ENCODE results near the gene TRABD.

Gene TRABD

DNA sequence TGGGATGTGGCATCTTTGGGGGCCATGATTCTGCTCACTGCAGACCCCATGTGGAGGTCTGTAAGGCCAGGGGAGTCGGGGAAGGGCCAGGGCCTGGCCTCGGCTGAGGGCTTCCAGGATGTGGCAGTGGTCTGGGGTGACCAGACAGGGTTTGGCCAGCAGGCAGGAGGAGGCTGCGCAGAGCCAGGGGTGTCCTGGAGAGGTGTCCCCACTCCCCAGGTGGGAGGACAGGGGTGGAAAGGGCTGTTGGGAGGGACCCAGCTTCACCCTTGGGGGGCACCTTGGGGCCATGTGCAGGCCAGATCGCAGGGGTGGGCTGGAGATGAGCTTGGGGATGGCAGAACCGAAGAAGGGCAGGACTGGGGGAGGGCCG is 11.7 kb upstream of the TRABD start:
- no peak for DNase-seq (ENCODE audit: low spot score)

DNA sequence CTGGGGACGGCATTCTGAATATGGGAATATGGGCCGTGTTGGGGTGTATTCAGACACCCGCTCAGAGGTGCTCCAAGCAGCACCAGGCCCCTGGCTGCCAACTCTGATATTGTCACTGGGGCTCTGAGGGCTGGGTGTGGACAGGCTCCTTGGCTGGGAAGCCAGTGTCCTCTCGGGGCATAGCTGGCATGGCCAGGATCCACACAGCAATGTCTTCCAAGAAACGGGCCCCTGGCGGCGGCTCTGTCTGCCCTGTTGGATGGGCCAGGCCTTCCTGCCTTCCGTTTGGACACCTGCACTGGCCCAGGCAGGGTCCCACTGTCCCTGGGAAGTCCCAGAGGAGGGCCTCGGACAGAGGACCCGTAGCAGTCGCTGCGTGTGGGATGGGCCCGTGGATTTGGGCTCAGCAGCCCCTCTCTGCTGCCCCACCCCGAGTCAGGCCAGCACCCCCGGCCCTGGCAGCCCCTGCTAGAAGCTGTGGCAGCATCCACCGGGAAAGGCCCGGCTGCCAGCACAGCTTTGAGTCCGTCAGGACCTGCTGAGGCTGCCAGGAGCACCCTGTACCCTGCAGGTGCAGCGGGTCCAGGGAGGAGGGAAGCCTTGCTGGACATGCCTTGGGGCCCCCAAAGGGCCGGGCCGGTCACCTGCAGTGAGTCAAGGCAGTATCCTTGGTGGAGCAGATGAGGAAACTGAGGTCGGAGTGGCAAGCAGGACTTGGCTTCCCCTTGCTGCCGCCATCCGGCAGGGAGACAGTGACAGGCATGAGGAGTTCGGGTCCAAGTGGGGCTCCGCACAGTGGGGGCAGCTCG is 11.1 kb upstream of the TRABD start:
- no peak for DNase-seq (ENCODE audit: low spot score)

DNA sequence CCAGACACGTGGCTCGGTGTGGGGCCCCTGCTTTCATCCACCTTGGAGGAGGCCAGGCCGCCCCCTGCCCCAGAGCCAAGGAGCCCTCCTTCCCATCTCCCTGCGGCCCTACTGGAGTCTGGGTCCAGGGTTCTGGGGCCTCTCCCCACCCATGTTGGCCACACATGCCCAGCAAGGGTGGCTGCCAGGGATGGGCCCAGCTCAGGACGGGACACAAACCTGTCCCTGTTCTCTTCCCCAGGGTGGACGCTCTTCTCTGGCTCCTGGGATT is 10.6 kb upstream of the TRABD start:
- no peak for DNase-seq (ENCODE audit: low spot score)

DNA sequence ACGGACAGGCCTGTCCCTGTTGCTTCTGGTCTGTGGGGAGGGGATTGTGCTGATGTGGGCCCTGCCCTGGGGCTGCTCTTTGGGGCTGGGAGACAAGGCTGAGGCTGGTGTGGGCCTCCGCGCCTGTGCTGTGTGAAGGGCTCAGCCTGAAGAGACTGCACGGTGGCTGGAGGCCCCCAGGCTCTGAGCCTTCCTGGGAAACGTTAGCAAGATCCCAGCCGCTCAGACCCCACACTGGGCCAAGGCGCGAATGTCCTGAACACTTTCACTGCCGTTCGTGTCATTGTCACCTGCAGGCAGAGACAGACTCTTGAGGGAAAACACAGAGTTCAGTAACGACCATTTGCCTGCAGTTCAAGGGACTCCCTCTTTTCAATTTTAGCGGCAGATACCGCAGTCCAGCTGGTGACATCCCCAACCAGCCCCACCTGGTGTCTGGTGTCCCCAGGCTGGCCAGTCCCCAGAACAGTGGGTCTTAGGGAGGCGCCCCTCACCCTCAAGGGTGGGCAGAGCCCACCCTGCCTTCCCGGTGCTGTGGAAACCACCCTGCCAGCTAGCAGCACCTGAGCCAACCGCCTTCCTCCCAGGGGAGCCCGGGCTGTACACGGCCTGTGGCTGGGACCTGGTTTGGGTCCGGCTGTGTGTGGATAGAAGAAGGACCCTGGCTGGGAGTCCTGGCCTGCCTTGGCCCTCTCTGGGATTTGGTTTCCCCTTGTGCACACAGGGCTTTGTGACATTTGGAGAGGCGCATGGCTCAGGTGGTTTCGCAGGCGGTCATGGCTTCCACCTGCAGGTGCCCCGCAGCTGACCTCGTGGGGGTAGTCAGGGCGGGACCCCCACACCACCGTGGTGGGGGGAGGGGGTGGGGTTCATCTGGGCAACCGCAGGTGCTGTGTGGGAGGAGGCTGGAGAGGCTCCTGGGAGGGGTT is 9.5 kb upstream of the TRABD start:
- no peak for DNase-seq (ENCODE audit: low spot score)

DNA sequence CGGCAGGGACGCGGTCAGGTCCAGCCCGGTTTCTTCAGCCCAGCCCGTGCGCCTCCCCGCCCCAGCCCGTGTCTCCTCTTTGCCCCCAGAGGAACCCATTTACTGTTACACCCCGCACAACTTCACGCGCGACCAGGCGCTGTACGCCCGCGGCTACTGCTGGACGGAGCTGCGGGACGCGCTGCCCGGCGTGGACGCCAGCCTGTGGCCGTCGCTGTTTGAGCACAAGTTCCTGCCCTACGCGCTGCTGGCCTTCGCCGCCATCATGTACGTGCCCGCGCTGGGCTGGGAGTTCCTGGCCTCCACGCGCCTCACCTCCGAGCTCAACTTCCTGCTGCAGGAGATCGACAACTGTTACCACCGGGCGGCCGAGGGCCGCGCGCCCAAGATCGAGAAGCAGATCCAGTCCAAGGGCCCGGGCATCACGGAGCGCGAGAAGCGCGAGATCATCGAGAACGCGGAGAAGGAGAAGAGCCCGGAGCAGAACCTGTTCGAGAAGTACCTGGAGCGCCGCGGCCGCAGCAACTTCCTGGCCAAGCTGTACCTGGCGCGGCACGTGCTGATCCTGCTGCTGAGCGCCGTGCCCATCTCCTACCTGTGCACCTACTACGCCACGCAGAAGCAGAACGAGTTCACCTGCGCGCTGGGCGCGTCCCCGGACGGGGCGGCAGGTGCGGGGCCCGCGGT is 8.7 kb upstream of the TRABD start:
- DNase-seq (ENCODE audit: low spot score): no peak

DNA sequence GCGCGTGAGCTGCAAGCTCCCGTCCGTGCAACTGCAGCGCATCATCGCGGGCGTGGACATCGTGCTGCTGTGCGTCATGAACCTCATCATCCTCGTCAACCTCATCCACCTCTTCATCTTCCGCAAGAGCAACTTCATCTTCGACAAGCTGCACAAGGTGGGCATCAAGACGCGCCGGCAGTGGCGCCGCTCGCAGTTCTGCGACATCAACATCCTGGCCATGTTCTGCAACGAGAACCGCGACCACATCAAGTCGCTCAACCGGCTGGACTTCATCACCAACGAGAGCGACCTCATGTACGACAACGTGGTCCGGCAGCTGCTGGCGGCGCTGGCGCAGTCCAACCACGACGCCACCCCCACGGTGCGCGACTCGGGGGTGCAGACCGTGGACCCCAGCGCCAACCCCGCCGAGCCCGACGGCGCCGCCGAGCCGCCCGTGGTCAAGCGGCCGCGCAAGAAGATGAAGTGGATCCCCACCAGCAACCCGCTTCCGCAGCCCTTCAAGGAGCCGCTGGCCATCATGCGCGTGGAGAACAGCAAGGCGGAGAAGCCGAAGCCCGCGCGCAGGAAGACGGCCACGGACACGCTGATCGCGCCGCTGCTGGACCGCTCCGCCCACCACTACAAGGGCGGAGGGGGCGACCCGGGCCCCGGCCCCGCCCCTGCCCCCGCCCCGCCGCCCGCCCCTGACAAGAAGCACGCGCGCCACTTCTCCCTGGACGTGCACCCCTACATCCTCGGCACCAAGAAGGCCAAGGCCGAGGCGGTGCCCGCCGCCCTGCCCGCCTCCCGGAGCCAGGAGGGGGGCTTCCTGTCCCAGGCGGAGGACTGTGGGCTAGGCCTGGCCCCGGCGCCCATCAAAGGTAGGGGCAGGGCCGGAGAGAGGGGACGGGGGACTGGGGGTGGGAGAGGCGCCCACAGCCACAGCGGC is 7.9 kb upstream of the TRABD start:
- no peak for DNase-seq (ENCODE audit: low spot score)

DNA sequence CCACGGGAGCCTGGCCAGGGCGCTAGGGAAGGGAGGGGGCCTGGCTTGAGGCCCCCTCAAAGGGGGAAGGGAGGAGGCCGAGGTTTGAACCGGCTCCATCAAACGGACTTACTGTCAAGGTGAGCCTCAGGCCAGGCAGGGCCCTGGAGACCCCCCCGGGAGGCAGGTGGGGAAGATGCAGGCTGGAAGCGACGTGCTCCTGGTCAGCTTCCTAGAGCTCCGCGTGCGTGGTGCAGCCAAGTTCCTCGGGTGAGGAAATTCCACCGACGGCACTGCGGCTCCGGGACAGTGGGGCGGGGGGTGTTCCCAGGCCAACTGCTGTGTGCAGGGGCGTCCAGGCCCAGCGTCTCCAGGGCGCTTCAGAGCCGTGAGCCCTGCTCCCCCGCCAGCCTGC is 7.2 kb upstream of the TRABD start:
- no peak for DNase-seq (ENCODE audit: low spot score)

DNA sequence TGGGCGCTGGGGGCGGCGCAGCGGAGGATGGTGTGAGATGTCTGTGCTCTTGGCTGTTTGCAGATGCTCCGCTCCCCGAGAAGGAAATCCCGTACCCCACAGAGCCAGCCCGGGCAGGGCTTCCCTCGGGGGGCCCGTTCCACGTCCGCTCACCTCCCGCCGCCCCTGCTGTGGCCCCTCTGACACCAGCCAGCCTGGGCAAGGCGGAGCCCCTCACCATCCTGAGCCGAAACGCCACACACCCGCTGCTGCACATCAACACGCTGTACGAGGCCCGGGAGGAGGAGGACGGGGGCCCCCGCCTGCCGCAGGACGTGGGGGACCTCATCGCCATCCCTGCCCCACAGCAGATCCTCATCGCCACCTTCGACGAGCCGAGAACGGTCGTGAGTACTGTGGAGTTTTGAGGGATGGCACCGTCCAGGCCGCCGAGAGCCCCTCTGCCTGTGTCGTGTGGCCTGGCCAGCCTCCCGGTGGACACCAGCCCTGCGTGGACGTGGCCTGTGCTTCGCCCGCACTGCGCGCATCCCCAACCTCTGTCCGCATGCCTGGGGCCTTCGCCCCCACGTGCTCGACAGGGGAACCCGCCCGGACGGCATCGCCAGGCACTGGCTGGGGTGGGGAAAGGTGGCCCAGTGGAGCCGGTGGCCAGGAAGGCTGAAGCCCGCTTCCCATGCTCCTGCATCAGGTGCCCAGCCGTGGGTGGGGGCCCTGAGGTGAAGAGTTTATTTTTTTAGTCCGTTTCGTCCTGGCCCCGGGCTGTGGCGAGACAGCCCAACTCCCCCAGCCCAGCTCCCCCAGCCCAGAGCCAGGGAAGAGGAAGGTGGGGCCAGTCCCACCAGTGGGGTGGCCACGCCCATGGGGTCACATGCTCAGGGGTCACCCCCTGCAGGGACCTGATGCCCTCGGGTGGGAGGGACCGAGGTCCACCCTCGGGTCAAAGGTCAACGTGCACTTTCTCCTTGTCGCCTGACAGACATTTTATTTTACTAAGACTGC is 6.5 kb upstream of the TRABD start:
- DNase-seq (ENCODE audit: low spot score): no peak

DNA sequence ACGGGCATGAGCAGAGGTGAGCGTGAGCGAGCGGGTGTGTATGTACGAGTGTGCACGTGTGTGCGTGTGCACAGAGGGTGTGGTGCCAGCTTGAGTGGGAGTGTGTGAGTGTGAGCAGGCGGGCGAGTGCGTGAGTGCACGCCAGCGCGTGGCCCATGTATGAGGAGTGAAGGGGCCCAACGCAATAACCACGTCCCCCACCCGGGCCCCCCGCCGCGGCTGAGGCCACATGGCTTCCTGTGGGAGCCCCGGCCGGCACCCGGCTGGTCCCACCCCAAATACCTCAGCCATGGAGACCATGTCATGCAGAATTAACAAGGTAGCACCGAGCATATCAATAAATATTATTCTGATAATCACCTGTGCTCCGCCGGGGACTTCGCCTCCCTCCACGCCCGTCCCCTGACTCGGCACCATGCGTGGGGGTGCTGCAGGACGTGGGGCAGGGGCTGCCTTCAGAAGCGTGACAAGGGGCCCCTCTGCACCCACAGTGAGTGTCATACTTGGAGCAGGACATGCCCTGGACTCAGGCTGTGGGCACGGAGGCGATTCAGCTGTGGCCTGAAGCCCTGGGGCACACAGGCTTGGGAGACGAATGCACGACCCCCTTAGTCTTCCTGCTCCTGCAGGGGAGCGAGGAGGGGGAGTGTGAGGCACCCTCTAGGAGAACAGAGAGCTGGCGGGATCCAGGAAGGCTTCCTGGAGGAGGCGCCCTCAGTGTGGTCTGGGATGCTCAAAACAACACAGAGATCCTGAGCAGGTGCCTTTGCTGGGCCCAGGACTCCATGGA is 5.6 kb upstream of the TRABD start:
- DNase-seq (ENCODE audit: low spot score): no peak

DNA sequence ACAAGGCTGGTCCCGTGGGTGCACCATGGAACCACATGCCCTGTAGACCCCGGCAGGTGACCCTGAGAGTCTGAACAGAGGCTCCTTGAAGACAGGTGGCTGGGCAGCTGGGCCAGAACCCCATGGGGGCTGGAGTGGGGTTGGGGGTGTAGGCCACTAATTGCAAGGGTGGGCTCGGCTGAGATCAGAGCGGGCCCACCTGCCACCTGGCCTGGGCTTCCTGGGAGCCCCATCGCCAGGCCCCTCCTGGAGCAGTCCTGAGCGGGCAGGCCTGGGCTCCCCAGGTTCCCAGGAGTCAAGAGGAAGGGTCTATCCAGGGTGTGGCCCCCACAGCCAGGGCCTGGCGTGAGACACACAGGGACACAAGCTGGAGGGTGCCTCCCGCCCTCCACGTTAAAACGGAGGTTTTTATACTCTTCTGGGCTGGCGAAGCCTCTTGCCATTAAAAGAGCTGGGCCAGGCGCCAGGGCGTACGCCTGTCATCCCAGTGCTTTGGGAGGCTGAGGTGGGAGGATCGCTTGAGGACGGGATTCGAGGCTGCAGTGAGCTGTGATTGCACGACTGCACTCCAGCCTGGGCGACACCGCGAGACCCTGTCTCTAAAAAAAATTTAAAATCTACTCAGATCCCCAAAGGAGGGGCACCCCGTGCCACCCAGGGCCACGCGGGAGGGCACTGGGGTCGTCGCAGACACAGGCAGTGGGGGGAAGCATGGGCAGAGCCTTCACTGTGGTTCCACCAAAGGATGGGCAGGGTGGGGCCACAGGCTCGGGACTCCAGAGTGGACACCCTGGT is 4.8 kb upstream of the TRABD start:
- DNase-seq (ENCODE audit: low spot score): no peak

DNA sequence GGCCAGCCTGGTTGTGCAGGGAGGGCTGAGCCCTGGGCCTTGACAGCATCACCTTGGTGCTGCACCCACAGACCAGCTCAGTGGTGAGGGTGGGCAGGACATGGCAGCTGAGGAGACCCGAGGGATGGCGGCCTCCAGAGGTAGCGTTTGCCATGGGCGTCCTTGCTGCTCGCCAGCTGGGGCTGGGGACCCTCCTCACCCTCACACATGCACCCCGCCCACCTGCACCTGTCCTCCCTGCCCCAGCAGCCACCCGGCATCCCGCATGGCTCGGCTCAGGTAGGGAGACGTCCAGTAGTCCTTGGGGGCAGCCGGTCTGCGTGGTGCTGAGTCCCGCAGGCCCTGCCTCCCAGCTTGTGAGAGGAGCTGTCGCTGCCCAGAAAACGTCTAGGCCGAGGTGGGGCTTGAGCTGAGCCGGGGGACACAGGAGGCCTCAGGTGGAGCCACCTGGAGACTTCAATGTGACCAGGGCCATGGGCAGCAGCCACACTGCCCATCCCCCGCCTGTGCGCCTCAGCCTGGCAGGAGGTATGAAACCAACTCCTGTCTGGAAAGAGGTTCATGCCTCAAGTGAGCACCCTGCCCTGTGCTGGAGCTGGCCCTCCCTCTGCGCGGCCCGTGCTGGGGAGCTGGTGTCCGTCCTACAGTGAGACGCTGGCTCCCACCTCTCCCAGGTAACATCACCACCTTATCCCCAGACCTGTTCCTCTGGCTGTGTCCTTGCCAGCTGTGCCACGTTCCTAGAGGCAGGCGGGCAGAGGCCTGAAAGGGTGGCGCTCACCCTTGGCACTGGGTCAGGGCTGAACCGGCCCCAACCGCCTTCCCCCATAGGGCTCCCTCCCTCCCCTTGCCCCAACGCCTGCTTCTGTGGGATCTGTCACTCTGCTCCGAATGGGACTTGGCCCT is 3.3 kb upstream of the TRABD start:
- no peak for DNase-seq (ENCODE audit: low spot score)

DNA sequence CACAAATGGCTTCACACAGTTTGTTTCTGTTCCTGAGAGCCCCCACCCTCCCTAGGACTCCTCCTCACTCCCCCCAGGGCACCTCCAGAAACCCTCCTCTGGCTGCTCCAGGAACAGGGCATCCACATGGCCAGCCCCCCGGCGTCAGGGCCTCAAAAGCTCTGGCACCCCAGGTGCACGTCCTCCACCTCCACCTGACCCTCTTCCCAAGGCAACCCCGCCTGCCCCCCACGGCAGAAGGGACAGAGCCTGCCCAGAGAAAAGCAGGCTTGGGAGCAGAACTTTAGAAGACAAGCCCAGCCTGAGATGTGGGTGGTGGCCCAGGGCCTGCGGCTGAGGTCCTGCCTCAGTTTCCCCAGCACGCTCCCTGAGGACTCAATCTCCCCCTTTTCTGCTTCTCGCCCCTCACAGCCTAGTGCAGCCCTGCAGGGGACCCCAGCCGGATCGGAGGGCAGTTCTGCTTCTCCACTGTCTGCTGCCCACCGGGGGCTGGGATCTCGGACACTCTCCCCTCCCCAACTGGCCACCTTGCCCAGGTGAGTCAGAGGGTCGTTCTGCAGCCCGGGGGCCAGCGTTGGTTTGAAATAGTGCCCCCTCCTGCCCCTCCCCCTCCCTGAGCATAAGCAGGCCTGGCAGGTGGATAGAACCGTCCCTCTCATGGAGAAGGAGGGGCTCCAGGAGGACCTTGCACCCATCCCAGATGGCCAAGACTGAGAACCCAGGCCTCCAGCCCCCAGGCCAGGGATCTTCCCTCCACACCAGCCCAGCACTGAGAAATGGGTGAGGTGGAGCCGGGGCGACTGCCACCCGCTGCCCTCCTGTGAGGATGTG is 2.4 kb upstream of the TRABD start:
- DNase-seq (ENCODE audit: low spot score): no peak

DNA sequence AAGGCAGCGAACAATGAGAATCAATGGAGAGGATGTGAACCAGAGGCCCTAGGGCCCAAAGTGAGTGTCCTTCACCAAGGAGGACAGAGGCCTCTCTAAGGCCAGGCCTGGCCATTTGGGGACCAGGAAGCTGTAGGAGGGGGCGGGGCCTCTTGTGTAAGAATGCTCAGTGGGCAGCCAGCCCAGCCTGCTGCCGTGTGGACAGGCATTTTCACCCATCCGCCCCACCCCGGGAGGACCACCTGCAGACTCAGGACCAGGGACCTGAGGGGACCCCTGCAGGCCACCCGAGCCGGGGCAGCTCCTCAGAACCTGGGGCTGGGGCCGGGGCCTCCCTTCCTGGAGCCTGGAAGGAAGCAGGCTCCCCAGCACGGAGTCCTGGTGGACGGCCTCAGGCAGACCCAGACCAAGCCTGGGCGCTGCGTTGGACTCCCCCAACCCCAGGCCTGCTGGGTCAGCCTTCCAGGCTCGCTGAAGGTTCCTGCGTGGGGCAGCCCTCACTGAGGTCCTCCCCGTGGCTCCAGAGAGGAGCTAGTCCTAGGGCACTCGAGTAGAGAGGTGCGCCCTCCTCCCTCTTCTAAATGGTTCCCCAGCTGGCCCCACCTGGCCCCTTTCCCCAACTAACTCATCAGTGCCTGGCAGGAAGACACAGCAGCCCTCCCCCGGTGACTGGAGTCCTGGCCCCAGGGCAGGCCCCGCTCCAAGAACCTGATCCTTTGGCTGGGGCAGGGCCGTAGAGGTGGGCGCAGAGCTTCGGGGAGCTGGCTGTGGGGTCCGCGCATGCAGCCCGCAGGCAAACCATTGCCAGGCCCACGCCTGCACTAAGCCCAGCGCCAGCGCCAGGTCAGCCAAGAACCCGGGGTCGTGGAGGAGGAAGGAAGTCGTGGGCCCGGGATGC is 1.5 kb upstream of the TRABD start:
- DNase-seq (ENCODE audit: low spot score): no peak

DNA sequence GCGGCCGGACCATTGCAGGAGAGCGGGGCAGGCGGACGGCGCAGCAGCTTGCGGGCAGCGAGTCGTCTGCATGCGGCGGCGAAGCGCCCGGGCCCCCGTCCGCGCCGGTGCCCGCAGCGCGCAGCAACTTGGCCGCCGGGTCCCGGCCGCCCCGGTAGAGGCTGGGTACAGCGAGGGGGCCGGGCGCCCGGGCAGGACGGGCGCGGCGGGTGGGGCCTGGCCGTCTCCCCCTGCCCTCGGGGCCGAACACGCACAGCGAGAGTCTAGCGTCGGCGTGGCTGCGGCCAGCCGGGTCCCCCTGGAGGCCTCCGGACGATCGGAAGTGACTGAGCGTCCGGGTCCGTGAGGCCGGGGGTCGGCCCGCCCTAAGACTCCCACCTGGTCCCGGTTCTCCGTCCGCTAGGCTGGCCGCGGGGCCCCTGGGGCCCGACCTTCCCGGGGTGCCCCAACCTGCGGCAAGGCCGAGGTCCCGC is 775 bp upstream of the TRABD start:
- no peak for DNase-seq (ENCODE audit: low spot score)

DNA sequence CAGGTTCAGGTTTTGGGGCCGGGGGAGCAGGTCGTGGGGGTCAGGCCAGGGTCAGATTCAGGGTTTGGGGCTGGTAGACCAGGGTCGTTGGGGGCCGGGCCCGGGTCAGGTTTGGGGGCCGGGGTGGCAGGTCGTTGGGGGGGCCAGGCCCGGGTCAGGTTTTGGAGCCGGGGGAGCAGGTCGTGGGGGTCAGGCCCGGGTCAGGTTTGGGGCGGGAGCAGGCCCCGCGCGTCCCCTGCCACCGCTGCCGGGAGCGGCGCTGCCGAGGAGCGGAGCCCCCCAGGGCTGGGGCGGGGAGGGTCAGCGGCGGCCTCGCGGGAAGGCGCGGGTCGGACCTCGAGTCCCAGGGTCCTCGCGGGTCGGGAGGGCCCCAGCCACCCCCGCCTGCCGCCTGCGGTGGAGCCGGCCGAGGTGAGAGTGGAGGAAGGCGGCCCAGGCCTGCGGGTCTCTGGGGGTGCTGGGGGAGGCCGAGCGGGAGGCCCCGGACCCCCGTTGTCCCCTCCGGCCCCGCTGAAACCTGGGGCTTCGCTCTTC is 535 bp downstream of the TRABD start:
- DNase-seq (ENCODE audit: low spot score): no peak
